Bronchial smooth muscle cell (primary cell): Measurements from ENCODE around the gene TMEM247. TPM values are rescaled to one million over a fixed set of nuclear protein-coding genes. Genes with fewer than 3 reads are reported as not detected.

Experiments used
- total RNA-seq: library from RNA; depleted of rRNA; stranded (reverse); fragments of >200 nt; gene quantifications from 2 replicates; pipeline ENCODE4 v1.2.1, GENCODE V29; 2014

TMEM247 gene
- not detected in 2 replicates for total RNA-seq

DNA sequence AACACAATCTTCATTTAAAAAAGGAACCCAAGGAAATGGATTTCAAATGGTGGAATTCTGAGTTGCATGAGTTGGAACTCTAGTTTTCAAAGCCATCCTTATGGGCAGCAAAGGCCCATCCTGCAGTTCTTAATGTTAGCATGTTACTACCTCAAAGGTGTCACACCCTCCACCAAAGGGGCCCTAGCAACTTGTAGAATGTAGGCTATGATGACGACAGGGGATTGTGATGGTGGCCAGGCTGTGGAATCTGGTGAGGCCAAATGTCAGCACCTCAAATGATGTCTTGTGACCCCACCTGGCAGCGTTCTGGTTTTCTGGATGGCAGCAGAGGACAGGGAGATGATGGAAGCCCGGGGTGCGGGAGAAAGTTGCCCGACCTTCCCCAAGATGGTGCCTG is at the start of gene TMEM247:
Gene TMEM247, plus strand, starts transcription at position 301 of the 400 bp plus-strand sequence.

Other genes with a start within 250 kb of the TMEM247 start
- 22.7 and 26.2 TPM in 2 replicates for gene EPAS1, start 182.2 kb upstream of the TMEM247 start, total RNA-seq
- gene RHOQ, start 62.9 kb downstream of the TMEM247 start, total RNA-seq, result 67.4 and 87.5 TPM in 2 replicates
- 2.6 and 3.2 TPM in 2 replicates for gene ATP6V1E2, start 63.0 kb downstream of the TMEM247 start, total RNA-seq
- gene PIGF, start 137.5 kb downstream of the TMEM247 start, total RNA-seq, result 16.4 and 24.6 TPM in 2 replicates
- gene CRIPT, start 137.7 kb downstream of the TMEM247 start, total RNA-seq, result 9.4 and 16.1 TPM in 2 replicates
- 85.1 and 99.7 TPM in 2 replicates for gene SOCS5, start 219.7 kb downstream of the TMEM247 start, total RNA-seq